GM23338 (cell line): ENCODE measurements around the gene MYO6. TPM values are rescaled to one million over a fixed set of nuclear protein-coding genes. Genes with fewer than 3 reads are reported as not detected.

Experiments
- CREB1 ChIP-seq: fragments of 250-450 bp; sonication (Bioruptor Pico); IDR thresholded peaks from 2 replicates; pipeline ENCODE4 v1.5.0; 2020; ENCODE audit warnings: low read depth, mild to moderate bottlenecking, moderate library complexity
- CTCF ChIP-seq, 2 experiments: fragments of 200-600 bp in 1 of 2; sonication (generic) in 1 of 2; conservative IDR thresholded peaks; 2 replicates each; pipeline versions ENCODE4 v1.5.1 to v1.6.1; 2016 to 2017; ENCODE audit warnings: antibody characterized with exemption in 2 of 2, low read depth in 2 of 2, mild to moderate bottlenecking in 2 of 2, moderate library complexity in 1 of 2
- ETS1 ChIP-seq: IDR thresholded peaks from 2 replicates; pipeline ENCODE4 v1.6.1; 2016; ENCODE audit warnings: antibody characterized with exemption
- EZH2 ChIP-seq: fragments of 200-600 bp; sonication (generic); IDR thresholded peaks from one replicate; pipeline ENCODE4 v1.8.0; 2017; ENCODE audit warnings: antibody characterized with exemption, mild to moderate bottlenecking, low read depth; ENCODE audit not compliant: unreplicated experiment
- EZH2phosphoT487 ChIP-seq: fragments of 200-600 bp; sonication (generic); IDR thresholded peaks from one replicate; pipeline ENCODE4 v1.8.1; 2018; ENCODE audit warnings: antibody characterized with exemption; ENCODE audit not compliant: unreplicated experiment
- JUNB ChIP-seq: IDR thresholded peaks from one replicate; pipeline ENCODE4 v1.6.1; 2016; ENCODE audit warnings: antibody characterized with exemption; ENCODE audit not compliant: unreplicated experiment
- STAT1 ChIP-seq: IDR thresholded peaks from one replicate; pipeline ENCODE4 v1.6.1; 2016; ENCODE audit warnings: antibody characterized with exemption; ENCODE audit not compliant: unreplicated experiment
- ZNF331 ChIP-seq: fragments of 250-450 bp; sonication (Bioruptor Pico); IDR thresholded peaks from 2 replicates; pipeline ENCODE4 v1.5.0; 2020; ENCODE audit warnings: low read depth, mild to moderate bottlenecking, moderate library complexity
- ZNF462 ChIP-seq: fragments of 250-450 bp; sonication (Bioruptor Pico); IDR thresholded peaks from 2 replicates; pipeline ENCODE4 v1.5.0; 2020; ENCODE audit warnings: mild to moderate bottlenecking, moderate library complexity
- polyA plus RNA-seq: library from polyadenylated mRNA; unstranded; fragments of >200 nt; fragmentation: Nextera tagmentation; extraction: Ambion mirVana; gene quantifications from 2 replicates; pipeline ENCODE4 v1.2.1, GENCODE V29; 2016
- total RNA-seq: library from RNA; depleted of rRNA; stranded (reverse); fragments of >200 nt; shearing (Covaris generic); gene quantifications from 2 replicates; pipeline ENCODE4 v1.2.3, GENCODE V29; 2014

Gene MYO6
- total and polyA plus RNA-seq, 2 experiments from 2014 or later: 21.8 to 33.0 TPM

- no peak for TF ChIP-seq ZNF462 (CRISPR knock-in tag)
- TF ChIP-seq JUNB: no peak
- no peak for TF ChIP-seq EZH2phosphoT487
- TF ChIP-seq ZNF331 (CRISPR knock-in tag): no peak
- no peak for TF ChIP-seq CTCF (conservative IDR thresholded peaks at IDR 0.05; ENCODE audit: low read depth in 2 of 2)
- no peak for TF ChIP-seq ETS1
- TF ChIP-seq EZH2: no peak
- TF ChIP-seq CREB1 (CRISPR knock-in tag): no peak
- TF ChIP-seq STAT1: no peak
These were observed 158.4 kb downstream of the MYO6 start (continued) for GRCh38 chr6:75907444-75907843.
